SH-SY5Y (cell line): ENCODE data around the gene FSTL4.

ENCODE experiments used
- GATA2 ChIP-seq: IDR thresholded peaks from 2 replicates; pipeline ENCODE4 v1.6.1; 2011; ENCODE audit warnings: mild to moderate bottlenecking, low read depth, low read length
- GATA3 ChIP-seq: IDR thresholded peaks from 2 replicates; pipeline ENCODE4 v1.6.1; 2011; ENCODE audit warnings: low read depth, mild to moderate bottlenecking, low read length, moderate library complexity

- TF ChIP-seq GATA3 = no peak
- no peak for TF ChIP-seq GATA2
Measured at GRCh38 chr5:133358271-133358670, 254.1 kb downstream of the FSTL4 start.
